Measurements from ENCODE around the gene GOLGA3. TPM values are rescaled to one million over a fixed set of nuclear protein-coding genes. Genes with fewer than 3 reads are reported as not detected.
"Not testable (repeated sequence)": the region's sequence is repeated elsewhere in the genome, so short reads cannot be mapped to it uniquely, and the experiment has no call there.

The GOLGA3 gene
- total RNA-seq, 1 donor from 2014 or later: 63.8 TPM

DNA sequence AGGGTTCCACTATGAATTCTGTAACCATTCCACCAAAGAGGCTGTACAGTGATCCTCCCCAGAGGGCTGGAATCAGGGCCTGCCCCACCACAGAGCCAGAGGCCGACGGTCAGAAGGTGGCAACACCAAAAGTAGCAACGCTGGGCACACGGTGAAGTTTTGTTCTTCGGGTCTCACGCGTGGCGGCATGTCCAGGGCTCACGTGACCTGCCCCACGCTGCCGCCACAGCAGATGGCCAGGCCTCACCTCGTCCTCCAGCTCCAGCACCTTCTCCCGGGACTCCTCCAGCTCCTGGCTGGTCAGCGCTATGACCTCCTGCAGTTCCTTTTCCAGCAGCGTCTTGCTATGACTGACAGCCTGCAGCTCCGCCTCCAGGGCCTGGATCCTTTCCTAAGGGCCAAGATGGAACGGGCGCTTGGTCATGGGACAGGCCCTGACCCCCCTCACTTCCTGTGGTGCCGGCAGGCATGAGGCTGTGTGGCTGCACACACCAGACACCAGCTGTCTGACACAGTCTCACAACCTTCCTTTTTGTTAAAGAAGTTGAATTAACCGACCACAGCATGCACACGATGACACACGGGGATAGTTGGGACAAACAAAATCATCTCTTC, 44.6 kb downstream of the GOLGA3 start:
- TF ChIP-seq, protein P1, sequence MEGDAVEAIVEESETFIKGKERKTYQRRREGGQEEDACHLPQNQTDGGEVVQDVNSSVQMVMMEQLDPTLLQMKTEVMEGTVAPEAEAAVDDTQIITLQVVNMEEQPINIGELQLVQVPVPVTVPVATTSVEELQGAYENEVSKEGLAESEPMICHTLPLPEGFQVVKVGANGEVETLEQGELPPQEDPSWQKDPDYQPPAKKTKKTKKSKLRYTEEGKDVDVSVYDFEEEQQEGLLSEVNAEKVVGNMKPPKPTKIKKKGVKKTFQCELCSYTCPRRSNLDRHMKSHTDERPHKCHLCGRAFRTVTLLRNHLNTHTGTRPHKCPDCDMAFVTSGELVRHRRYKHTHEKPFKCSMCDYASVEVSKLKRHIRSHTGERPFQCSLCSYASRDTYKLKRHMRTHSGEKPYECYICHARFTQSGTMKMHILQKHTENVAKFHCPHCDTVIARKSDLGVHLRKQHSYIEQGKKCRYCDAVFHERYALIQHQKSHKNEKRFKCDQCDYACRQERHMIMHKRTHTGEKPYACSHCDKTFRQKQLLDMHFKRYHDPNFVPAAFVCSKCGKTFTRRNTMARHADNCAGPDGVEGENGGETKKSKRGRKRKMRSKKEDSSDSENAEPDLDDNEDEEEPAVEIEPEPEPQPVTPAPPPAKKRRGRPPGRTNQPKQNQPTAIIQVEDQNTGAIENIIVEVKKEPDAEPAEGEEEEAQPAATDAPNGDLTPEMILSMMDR (IDR thresholded peaks at IDR 0.05; ENCODE audit: unreplicated experiment): no peak
- Mint-ChIP-seq H3K27ac (no peak overlapping the region), H3K27me3 (ENCODE audit: low read depth) (no peaks in the 10 kb centered on the region), H3K9me3 (no peaks in the 10 kb centered on the region), H3K36me3 (peaks cover 48% of the 10 kb centered on the region), H3K4me3 (no peak overlapping the region), H3K4me1 (no peaks in the 10 kb centered on the region)
- no peak for DNase-seq (ENCODE audit: low spot score in 2 of 2, unreplicated experiment in 2 of 2)

DNA sequence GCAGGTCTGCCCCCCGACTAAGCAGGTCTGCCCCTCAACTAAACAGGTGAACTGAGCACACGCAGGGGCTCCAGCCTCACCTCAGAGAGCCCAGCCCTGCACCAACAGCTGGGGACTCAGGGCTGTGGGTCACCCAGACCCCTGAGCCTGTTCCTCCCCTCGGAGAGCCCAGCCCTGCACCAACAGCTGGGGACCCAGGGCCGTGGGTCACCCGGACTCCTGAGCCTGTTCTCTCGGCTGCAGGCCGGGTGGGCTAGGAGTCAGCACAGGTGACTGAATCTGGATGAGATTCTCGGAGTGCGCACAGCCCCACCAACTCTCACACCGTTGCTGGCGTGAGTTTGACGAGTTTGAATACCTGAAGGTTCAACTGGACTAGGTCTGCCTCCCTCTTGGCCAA, 46.7 kb downstream of the GOLGA3 start:
- Mint-ChIP-seq H3K4me3 (no peak overlapping the region), H3K9me3 (no peaks in the 10 kb centered on the region), H3K36me3 (peaks cover 37% of the 10 kb centered on the region), H3K27ac (no peak overlapping the region), H3K27me3 (ENCODE audit: low read depth) (no peaks in the 10 kb centered on the region), H3K4me1 (no peaks in the 10 kb centered on the region)
- TF ChIP-seq, protein P1 (IDR thresholded peaks at IDR 0.05; ENCODE audit: unreplicated experiment): no peak
- no peak for DNase-seq (ENCODE audit: low spot score in 2 of 2, unreplicated experiment in 2 of 2)

DNA sequence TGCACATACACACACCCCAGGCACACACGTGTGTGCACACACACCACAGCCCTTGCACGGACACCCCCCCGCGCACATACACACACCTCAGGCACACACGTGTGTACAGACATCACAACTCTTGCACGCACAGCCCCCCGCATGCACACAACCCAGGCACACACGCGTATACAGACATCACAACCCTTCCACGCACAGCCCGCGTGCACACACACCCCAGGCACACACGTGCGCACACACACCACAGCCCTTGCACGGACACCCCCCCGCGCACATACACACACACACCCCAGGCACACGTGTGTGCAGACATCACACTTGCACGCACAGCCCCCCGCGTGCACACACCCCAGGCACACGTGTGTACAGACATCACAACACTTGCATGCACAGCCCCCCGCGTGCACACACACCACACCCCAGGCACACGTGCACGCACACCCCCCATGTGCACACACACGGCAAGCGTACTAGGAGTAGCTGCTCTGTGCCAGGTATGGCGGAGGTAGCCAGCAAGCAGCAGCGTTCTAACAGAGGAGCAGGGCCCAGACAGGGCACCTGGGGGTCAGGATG, 48.8 kb downstream of the GOLGA3 start:
- Mint-ChIP-seq H3K4me1 (no peaks in the 10 kb centered on the region), H3K36me3 (peaks cover 37% of the 10 kb centered on the region), H3K9me3 (no peaks in the 10 kb centered on the region), H3K27ac (no peak overlapping the region), H3K4me3 (no peak overlapping the region), H3K27me3 (ENCODE audit: low read depth) (no peaks in the 10 kb centered on the region)
- TF ChIP-seq, protein P1 (IDR thresholded peaks at IDR 0.05; ENCODE audit: unreplicated experiment): no peak
- DNase-seq (ENCODE audit: low spot score in 2 of 2, unreplicated experiment in 2 of 2): no peak

GRCh38 chr12:132777614-132778013, 51.1 kb downstream of the GOLGA3 start:
- no peak overlapping the region for H3K4me3 Mint-ChIP-seq
- no peaks in the 10 kb centered on the region for H3K9me3 Mint-ChIP-seq
- H3K4me1 Mint-ChIP-seq: no peaks in the 10 kb centered on the region
- DNase-seq (ENCODE audit: low spot score in 2 of 2, unreplicated experiment in 2 of 2): no peak
- no peak overlapping the region for H3K27ac Mint-ChIP-seq
- no peaks in the 10 kb centered on the region for H3K27me3 Mint-ChIP-seq (ENCODE audit: low read depth)
- TF ChIP-seq, protein P1 (IDR thresholded peaks at IDR 0.05; ENCODE audit: unreplicated experiment): no peak
- H3K36me3 Mint-ChIP-seq: peaks cover 33% of the 10 kb centered on the region

GRCh38 chr12:132776816-132777568, 51.7 kb downstream of the GOLGA3 start:
- no peak for DNase-seq (ENCODE audit: low spot score in 2 of 2, unreplicated experiment in 2 of 2)
- no peak overlapping the region for H3K4me3 Mint-ChIP-seq
- no peaks in the 10 kb centered on the region for H3K4me1 Mint-ChIP-seq
- peaks cover 33% of the 10 kb centered on the region for H3K36me3 Mint-ChIP-seq
- H3K27me3 Mint-ChIP-seq (ENCODE audit: low read depth): no peaks in the 10 kb centered on the region
- no peak overlapping the region for H3K27ac Mint-ChIP-seq
- no peaks in the 10 kb centered on the region for H3K9me3 Mint-ChIP-seq
- TF ChIP-seq, protein P1 (IDR thresholded peaks at IDR 0.05; ENCODE audit: unreplicated experiment): no peak

DNA sequence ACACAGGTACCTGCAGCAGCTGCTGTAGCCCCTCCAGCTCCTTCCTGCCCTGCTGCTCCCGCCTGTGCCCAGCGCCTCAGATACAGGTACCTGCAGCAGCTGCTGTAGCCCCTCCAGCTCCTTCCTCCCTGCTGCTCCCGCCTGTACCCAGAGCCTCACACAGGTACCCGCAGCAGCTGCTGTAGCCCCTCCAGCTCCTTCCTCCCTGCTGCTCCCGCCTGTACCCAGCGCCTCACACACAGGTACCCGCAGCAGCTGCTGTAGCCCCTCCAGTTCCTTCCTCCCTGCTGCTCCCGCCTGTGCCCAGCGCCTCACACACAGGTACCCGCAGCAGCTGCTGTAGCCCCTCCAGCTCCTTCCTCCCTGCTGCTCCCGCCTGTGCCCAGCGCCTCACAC, 52.4 kb downstream of the GOLGA3 start:
- not testable (repeated sequence) for H3K9me3 Mint-ChIP-seq; H3K4me1 Mint-ChIP-seq; H3K4me3 Mint-ChIP-seq; H3K27me3 Mint-ChIP-seq (ENCODE audit: low read depth); H3K27ac Mint-ChIP-seq; DNase-seq (ENCODE audit: low spot score in 2 of 2, unreplicated experiment in 2 of 2)
- H3K36me3 Mint-ChIP-seq: peaks cover 31% of the 10 kb centered on the region
